Stomach smooth muscle (tissue), 2 donors: Measurements from ENCODE around the gene C11orf21.

Source experiments
- H3K27ac ChIP-seq: one replicate; pipeline ENCODE4 v1.7.0; 2013; ENCODE audit warnings: mild to moderate bottlenecking, low read length, inconsistent platforms
- H3K27me3 ChIP-seq, 2 donors: one replicate each; pipeline ENCODE4 v1.7.0; 2013; ENCODE audit warnings: low read length in 2 of 2; ENCODE audit not compliant: insufficient read depth in 2 of 2, control insufficient read depth in 1 of 2
- H3K36me3 ChIP-seq, 2 donors: one replicate each; pipeline ENCODE4 v1.7.0; 2013; ENCODE audit warnings: low read length in 2 of 2; ENCODE audit not compliant: control insufficient read depth in 2 of 2, insufficient read depth in 2 of 2
- H3K4me1 ChIP-seq: one replicate; pipeline ENCODE4 v1.7.0; 2013; ENCODE audit warnings: low read length; ENCODE audit not compliant: control insufficient read depth, insufficient read depth
- H3K4me3 ChIP-seq, 2 donors: one replicate each; pipeline ENCODE4 v1.7.0; 2013; ENCODE audit warnings: low read length in 2 of 2
- H3K9ac ChIP-seq, 2 donors: one replicate each; pipeline ENCODE4 v1.7.0; 2013; ENCODE audit warnings: low read length in 2 of 2, mild to moderate bottlenecking in 1 of 2
- H3K9me3 ChIP-seq, 2 donors: one replicate each; pipeline ENCODE4 v1.7.0; 2013; ENCODE audit warnings: low read length in 2 of 2; ENCODE audit not compliant: control insufficient read depth in 2 of 2
- donor health status: healthy.
- donor health status: Pancreatic carcinoma.

The C11orf21 gene

GRCh38 chr11:2275334-2276279, 26.1 kb downstream of the C11orf21 start:
- Histone ChIP-seq H3K27ac (no peak overlapping the region), H3K9me3 (peaks cover 0 to 5% of the 10 kb centered on the region in 2 donors), H3K9ac (no peak overlapping the region), H3K4me3 (no peak overlapping the region), H3K27me3 (peaks cover 14 to 19% of the 10 kb centered on the region in 2 donors), H3K4me1 (peaks cover 5% of the 10 kb centered on the region), H3K36me3 (no peaks in the 10 kb centered on the region)

DNA sequence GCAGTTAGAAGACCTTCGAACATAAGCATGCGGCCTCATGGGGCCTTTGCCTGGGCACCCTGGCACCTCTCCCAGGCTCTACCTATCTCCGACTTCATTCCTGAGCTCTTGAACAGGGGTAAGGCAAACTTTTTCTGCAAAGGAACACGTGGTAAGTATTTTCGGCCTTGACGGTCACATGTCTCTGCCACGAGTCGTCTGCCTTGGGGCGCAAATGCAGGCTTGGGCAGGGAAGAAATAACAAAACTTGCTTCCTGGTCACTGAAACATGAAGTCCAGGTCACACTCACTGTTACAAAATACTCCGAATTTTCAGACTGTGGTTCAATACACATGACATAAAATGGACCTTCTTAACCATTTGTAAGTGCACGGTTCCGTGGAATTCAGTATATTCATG, 27.9 kb downstream of the C11orf21 start:
- H3K27me3 ChIP-seq: peaks cover 16 to 35% of the 10 kb centered on the region in 2 donors

GRCh38 chr11:2273311-2273710, 28.4 kb downstream of the C11orf21 start:
- H3K4me1 ChIP-seq: peaks cover 20% of the 10 kb centered on the region
- H3K36me3 ChIP-seq: no peaks in the 10 kb centered on the region
- H3K4me3 ChIP-seq: no peak overlapping the region
- peaks cover 16 to 39% of the 10 kb centered on the region in 2 donors for H3K27me3 ChIP-seq
- H3K27ac ChIP-seq: no peak overlapping the region
- H3K9ac ChIP-seq: no peak overlapping the region
- no peaks in the 10 kb centered on the region for H3K9me3 ChIP-seq

More for the DNA sequence above, 27.9 kb downstream of the C11orf21 start:
- Histone ChIP-seq H3K4me1 (peaks cover 20% of the 10 kb centered on the region), H3K9ac (no peak overlapping the region), H3K27ac (no peak overlapping the region), H3K4me3 (no peak overlapping the region), H3K36me3 (no peaks in the 10 kb centered on the region), H3K9me3 (no peaks in the 10 kb centered on the region)

GRCh38 chr11:2272946-2273280, 28.8 kb downstream of the C11orf21 start:
- peaks cover 20 to 43% of the 10 kb centered on the region in 2 donors for H3K27me3 ChIP-seq

GRCh38 chr11:2272228-2272945, 29.3 kb downstream of the C11orf21 start:
- no peak overlapping the region for H3K9ac ChIP-seq
- H3K27me3 ChIP-seq: peaks cover 20 to 47% of the 10 kb centered on the region in 2 donors
- H3K4me1 ChIP-seq: peaks cover 20% of the 10 kb centered on the region
- no peak overlapping the region for H3K4me3 ChIP-seq
- H3K27ac ChIP-seq: no peak overlapping the region
- no peaks in the 10 kb centered on the region for H3K9me3 ChIP-seq
- H3K36me3 ChIP-seq: no peaks in the 10 kb centered on the region

More at GRCh38 chr11:2272946-2273280, 28.8 kb downstream of the C11orf21 start:
- no peaks in the 10 kb centered on the region for H3K36me3 ChIP-seq
- H3K9ac ChIP-seq: no peak overlapping the region
- H3K4me1 ChIP-seq: peaks cover 20% of the 10 kb centered on the region
- H3K27ac ChIP-seq: no peak overlapping the region
- H3K9me3 ChIP-seq: no peaks in the 10 kb centered on the region
- H3K4me3 ChIP-seq: no peak overlapping the region

GRCh38 chr11:2271327-2272227, 30.1 kb downstream of the C11orf21 start:
- no peaks in the 10 kb centered on the region for H3K9me3 ChIP-seq
- H3K27me3 ChIP-seq: peaks cover 17 to 51% of the 10 kb centered on the region in 2 donors
- H3K27ac ChIP-seq: no peak overlapping the region
- no peak overlapping the region for H3K4me3 ChIP-seq
- H3K4me1 ChIP-seq: peaks cover 20% of the 10 kb centered on the region
- no peak overlapping the region for H3K9ac ChIP-seq
- H3K36me3 ChIP-seq: no peaks in the 10 kb centered on the region

GRCh38 chr11:2271077-2271326, 30.7 kb downstream of the C11orf21 start:
- Histone ChIP-seq H3K27ac (no peak overlapping the region), H3K4me1 (peaks cover 20% of the 10 kb centered on the region), H3K9me3 (no peaks in the 10 kb centered on the region), H3K4me3 (no peak overlapping the region), H3K27me3 (peaks cover 17 to 51% of the 10 kb centered on the region in 2 donors), H3K36me3 (no peaks in the 10 kb centered on the region), H3K9ac (no peak overlapping the region)

DNA sequence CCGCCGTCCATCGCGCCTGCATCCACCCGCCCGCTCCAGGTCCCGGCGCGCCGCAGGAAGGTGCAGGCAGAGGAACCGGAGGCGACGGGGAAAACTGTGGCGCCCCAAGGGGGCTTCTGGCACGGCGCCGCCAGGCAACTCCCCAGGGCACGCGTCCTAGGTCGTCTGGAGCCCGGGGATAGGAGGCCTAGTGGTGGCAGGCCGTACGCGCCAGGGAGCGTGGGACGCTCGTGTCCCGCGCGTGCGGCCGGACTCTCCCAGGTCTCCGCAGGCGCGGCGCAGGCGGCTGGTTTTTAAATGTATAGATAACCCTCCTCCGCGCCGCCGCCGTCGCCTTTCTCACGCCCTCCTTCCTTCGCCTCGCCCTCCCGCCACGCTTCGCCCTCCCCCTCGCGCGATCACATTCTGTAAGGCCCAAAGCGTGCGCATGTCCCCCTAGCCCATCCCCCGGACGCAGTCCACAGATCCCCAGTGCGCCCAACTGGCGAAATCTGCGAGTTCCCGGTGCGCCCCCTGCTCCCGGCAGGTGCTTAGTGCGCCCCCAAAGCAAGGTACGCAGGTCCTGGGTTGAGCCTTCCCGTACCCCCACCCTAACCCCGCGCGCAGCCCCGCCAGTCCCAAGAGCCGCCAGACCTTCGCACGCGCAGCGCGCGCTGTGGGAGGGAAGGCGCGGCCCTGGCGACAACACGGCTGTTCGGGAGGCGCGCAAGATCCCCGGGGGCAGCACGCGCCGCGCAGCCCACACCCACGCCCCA, 31.2 kb downstream of the C11orf21 start, which contains the start of gene ASCL2:
TSS of gene ASCL2 (minus strand) at position 267 of the 755 bp plus-strand sequence. CDS start at position 11, 256 bp downstream.
- Histone ChIP-seq H3K9me3 (no peaks in the 10 kb centered on the region), H3K36me3 (no peaks in the 10 kb centered on the region), H3K4me3 (peak within 1 kb of the TSS; percentile 25 to 49), H3K27me3 (peaks cover 19 to 51% of the 10 kb centered on the region in 2 donors), H3K9ac (no peak within 1 kb of the TSS), H3K4me1 (peaks cover 20% of the 10 kb centered on the region), H3K27ac (no peak within 1 kb of the TSS)

DNA sequence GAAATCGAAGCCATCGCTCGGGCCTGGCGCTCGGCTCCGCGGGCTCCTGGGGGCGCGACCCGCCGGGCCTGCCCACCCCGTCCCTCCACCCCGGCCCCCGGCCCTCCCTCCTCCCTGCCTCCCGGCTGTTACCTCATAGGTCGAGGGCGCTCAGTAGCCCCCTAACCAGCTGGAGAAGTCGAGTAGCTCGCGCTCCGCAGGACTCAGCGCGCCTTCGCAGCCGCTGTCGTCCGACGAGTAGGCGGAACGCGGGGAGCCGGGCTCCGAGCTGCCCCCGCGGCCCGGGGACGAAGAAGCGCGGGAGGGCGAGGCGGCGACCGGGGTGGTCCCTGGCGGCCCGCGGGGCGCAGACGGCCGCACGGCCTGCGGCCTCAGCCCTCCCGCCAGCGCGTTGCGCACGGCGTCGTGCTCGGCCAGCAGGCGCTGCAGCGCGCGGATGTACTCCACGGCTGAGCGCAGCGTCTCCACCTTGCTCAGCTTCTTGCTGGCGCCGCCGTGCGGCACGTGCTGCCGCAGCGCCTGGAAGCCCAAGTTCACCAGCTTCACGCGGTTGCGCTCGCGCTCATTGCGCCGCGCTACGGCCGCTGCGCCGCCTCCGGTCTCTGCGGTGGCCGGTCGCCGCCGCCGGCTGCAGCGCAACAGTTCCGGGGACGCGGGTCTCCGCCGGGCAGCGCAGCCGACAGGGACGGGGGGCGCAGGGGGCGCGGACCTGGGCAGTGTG, 32.0 kb downstream of the C11orf21 start:
- Histone ChIP-seq H3K27ac (no peak overlapping the region), H3K4me3 (peak overlapping the region; percentile 25 to 49), H3K4me1 (peaks cover 20% of the 10 kb centered on the region), H3K9ac (no peak overlapping the region), H3K36me3 (no peaks in the 10 kb centered on the region), H3K9me3 (no peaks in the 10 kb centered on the region), H3K27me3 (peaks cover 19 to 51% of the 10 kb centered on the region in 2 donors)
